ENCODE data around the gene ATAD1. TPM values are rescaled to one million over a fixed set of nuclear protein-coding genes. Genes with fewer than 3 reads are reported as not detected.

The ATAD1 gene
- total and polyA plus RNA-seq, 2 donors (not counting 1 experiment from before 2014, with no cell fraction given): 34.7 to 49.0 TPM

DNA sequence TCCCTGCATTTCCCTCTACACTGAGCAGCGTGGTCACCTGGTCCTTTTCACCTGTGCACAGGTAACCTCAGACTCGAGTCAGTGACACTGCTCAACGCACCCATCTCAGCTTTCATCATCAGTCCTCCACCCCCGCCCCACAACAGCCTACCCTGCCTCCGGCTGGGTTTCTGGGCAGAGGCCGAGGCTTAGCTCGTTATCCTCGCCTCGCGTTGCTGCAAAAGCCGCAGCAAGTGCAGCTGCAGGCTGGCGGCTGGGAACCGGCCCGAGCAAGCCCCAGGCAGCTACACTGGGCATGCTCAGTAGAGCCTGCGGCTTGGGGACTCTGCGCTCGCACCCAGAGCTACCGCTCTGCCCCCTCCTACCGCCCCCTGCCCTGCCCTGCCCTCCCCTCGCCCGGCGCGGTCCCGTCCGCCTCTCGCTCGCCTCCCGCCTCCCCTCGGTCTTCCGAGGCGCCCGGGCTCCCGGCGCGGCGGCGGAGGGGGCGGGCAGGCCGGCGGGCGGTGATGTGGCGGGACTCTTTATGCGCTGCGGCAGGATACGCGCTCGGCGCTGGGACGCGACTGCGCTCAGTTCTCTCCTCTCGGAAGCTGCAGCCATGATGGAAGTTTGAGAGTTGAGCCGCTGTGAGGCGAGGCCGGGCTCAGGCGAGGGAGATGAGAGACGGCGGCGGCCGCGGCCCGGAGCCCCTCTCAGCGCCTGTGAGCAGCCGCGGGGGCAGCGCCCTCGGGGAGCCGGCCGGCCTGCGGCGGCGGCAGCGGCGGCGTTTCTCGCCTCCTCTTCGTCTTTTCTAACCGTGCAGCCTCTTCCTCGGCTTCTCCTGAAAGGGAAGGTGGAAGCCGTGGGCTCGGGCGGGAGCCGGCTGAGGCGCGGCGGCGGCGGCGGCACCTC is 45.3 kb upstream of the ATAD1 start, which contains the start of the genes KLLN and PTEN:
TSS of gene KLLN (minus strand) at position 481 of the 891 bp plus-strand sequence. CDS start 1,046 bp downstream, outside the sequence.
TSS of gene PTEN (plus strand) at position 573 of the 891 bp plus-strand sequence. CDS start 845 bp downstream, outside the sequence.
- DNase-seq (ENCODE audit: low read depth in 2 of 2): peak; percentile 94 to 95
- H3K9me3 ChIP-seq (ENCODE audit: control insufficient read depth, insufficient read depth, low read depth, low read length): no peaks in the 10 kb centered on the region
- peaks cover 3% of the 10 kb centered on the region for H3K4me1 ChIP-seq (ENCODE audit: control insufficient read depth, extremely low read depth, insufficient read depth, low read length)
- H2AFZ ChIP-seq (ENCODE audit: low read length): peak within 1 kb of the TSS; percentile 75
- peak within 1 kb of the TSS; percentile 88 for H3K27ac ChIP-seq (ENCODE audit: insufficient read depth, low read length)
- no peaks in the 10 kb centered on the region for H3K27me3 ChIP-seq (ENCODE audit: control insufficient read depth, insufficient read depth, low read length)
- peaks cover 10% of the 10 kb centered on the region for H4K20me1 ChIP-seq (ENCODE audit: control insufficient read depth, extremely low read depth, insufficient read depth, low read length)
- H3K36me3 ChIP-seq (ENCODE audit: control insufficient read depth, insufficient read depth, low read length): no peaks in the 10 kb centered on the region
- H3K4me3 ChIP-seq (replicated peaks in 1 of 4; ENCODE audit: control extremely low read depth in 1 of 4, insufficient read depth in 1 of 4, low read depth in 3 of 4, low read length in 4 of 4): peak within 1 kb of the TSS; percentile 84 to 98 (median 88)
- peaks cover 52% of the 10 kb centered on the region for H3K79me2 ChIP-seq (ENCODE audit: control insufficient read depth, insufficient read depth, low read length)
- TF ChIP-seq, protein P1, sequence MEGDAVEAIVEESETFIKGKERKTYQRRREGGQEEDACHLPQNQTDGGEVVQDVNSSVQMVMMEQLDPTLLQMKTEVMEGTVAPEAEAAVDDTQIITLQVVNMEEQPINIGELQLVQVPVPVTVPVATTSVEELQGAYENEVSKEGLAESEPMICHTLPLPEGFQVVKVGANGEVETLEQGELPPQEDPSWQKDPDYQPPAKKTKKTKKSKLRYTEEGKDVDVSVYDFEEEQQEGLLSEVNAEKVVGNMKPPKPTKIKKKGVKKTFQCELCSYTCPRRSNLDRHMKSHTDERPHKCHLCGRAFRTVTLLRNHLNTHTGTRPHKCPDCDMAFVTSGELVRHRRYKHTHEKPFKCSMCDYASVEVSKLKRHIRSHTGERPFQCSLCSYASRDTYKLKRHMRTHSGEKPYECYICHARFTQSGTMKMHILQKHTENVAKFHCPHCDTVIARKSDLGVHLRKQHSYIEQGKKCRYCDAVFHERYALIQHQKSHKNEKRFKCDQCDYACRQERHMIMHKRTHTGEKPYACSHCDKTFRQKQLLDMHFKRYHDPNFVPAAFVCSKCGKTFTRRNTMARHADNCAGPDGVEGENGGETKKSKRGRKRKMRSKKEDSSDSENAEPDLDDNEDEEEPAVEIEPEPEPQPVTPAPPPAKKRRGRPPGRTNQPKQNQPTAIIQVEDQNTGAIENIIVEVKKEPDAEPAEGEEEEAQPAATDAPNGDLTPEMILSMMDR (conservative IDR thresholded peaks at IDR 0.05 in 1 of 2, IDR thresholded peaks at IDR 0.05 in 1 of 2; ENCODE audit: low read depth in 1 of 2, low read length in 2 of 2): no peak
- TF ChIP-seq EZH2 (IDR thresholded peaks at IDR 0.05; ENCODE audit: low read length, missing control alignments): no peak
- peak within 1 kb of the TSS; percentile 79 for H3K9ac ChIP-seq (ENCODE audit: insufficient read depth, low read length)
- H3K4me2 ChIP-seq (ENCODE audit: extremely low read depth, insufficient read depth, low read length): peak within 1 kb of the TSS; percentile 99

DNA sequence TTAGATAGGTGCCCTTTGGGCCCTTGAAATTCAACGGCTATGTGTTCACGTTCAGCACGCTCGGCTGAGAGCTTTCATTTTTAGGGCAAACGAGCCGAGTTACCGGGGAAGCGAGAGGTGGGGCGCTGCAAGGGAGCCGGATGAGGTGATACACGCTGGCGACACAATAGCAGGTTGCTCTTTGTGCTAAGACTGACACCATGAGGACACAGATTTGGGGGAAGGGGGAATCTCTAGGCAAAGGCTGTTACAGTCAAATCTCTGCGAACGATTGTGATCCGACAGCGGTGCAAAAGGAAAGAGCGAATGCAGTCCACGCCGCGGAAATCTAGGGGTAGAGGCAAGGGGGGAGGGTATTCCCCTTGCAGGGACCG is 44.6 kb upstream of the ATAD1 start:
- no peaks in the 10 kb centered on the region for H3K36me3 ChIP-seq (ENCODE audit: control insufficient read depth, insufficient read depth, low read length)
- H2AFZ ChIP-seq (ENCODE audit: low read length): peak overlapping the region; percentile 75
- H3K9me3 ChIP-seq (ENCODE audit: control insufficient read depth, insufficient read depth, low read depth, low read length): no peaks in the 10 kb centered on the region
- TF ChIP-seq, protein P1 (conservative IDR thresholded peaks at IDR 0.05 in 1 of 2, IDR thresholded peaks at IDR 0.05 in 1 of 2; ENCODE audit: low read depth in 1 of 2, low read length in 2 of 2): no peak
- TF ChIP-seq EZH2 (IDR thresholded peaks at IDR 0.05; ENCODE audit: low read length, missing control alignments): no peak
- peak overlapping the region; percentile 88 for H3K27ac ChIP-seq (ENCODE audit: insufficient read depth, low read length)
- H3K4me2 ChIP-seq (ENCODE audit: extremely low read depth, insufficient read depth, low read length): peak overlapping the region; percentile 99
- peaks cover 3% of the 10 kb centered on the region for H3K4me1 ChIP-seq (ENCODE audit: control insufficient read depth, extremely low read depth, insufficient read depth, low read length)
- H3K4me3 ChIP-seq (replicated peaks in 1 of 4; ENCODE audit: control extremely low read depth in 1 of 4, insufficient read depth in 1 of 4, low read depth in 3 of 4, low read length in 4 of 4): peak overlapping the region; percentile 80 to 86 (median 84)
- peaks cover 10% of the 10 kb centered on the region for H4K20me1 ChIP-seq (ENCODE audit: control insufficient read depth, extremely low read depth, insufficient read depth, low read length)
- H3K27me3 ChIP-seq (ENCODE audit: control insufficient read depth, insufficient read depth, low read length): no peaks in the 10 kb centered on the region
- peaks cover 46% of the 10 kb centered on the region for H3K79me2 ChIP-seq (ENCODE audit: control insufficient read depth, insufficient read depth, low read length)
- H3K9ac ChIP-seq (ENCODE audit: insufficient read depth, low read length): peak overlapping the region; percentile 79
- no peak for DNase-seq (ENCODE audit: low read depth in 2 of 2)

DNA sequence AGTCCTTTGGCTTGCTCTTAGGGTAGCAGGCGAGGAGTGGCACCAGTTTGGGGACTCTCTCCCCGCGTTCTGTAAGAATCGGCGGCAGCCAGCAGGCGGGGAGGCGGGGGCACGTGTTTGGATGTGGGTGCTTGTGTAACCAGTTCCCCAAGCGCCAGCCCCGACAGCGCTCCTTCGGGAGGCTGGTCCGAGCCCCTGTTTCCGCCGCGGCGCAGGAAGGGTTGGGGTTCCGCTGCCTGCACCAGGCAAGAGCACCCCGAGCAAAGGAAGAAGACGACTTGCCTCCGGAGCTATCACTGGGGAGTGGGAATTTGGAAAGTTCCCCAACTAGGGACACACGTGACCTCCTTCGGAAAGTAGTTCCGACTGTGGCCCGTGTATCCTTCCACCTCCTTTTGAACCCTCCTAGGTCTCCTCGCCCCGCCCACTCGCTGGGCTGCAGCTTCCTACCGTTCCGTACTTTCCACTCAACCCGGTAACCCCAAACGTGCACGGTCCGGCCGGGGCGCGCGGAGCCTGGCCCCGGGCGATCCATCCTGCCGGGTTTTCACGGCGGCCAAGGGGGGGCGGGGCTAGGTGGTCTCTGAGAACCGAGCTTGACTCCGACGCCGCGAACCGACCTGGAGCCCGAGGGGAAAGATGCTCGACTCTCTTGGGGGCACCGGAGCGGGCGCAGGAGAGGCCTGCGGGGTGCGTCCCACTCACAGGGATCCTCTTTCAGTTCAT is 44.1 kb upstream of the ATAD1 start:
- DNase-seq (ENCODE audit: low read depth in 2 of 2): peak; percentile 99
- H2AFZ ChIP-seq (ENCODE audit: low read length): peak overlapping the region; percentile 98
- H3K4me3 ChIP-seq (replicated peaks in 1 of 4; ENCODE audit: control extremely low read depth in 1 of 4, insufficient read depth in 1 of 4, low read depth in 3 of 4, low read length in 4 of 4): peak overlapping the region; percentile 80 to 86 (median 84)
- no peaks in the 10 kb centered on the region for H3K27me3 ChIP-seq (ENCODE audit: control insufficient read depth, insufficient read depth, low read length)
- H3K27ac ChIP-seq (ENCODE audit: insufficient read depth, low read length): peak overlapping the region; percentile 88
- H3K79me2 ChIP-seq (ENCODE audit: control insufficient read depth, insufficient read depth, low read length): peaks cover 40% of the 10 kb centered on the region
- no peaks in the 10 kb centered on the region for H3K9me3 ChIP-seq (ENCODE audit: control insufficient read depth, insufficient read depth, low read depth, low read length)
- peaks cover 3% of the 10 kb centered on the region for H3K4me1 ChIP-seq (ENCODE audit: control insufficient read depth, extremely low read depth, insufficient read depth, low read length)
- H3K4me2 ChIP-seq (ENCODE audit: extremely low read depth, insufficient read depth, low read length): peak overlapping the region; percentile 99
- H4K20me1 ChIP-seq (ENCODE audit: control insufficient read depth, extremely low read depth, insufficient read depth, low read length): peaks cover 6% of the 10 kb centered on the region
- no peak for TF ChIP-seq EZH2 (IDR thresholded peaks at IDR 0.05; ENCODE audit: low read length, missing control alignments)
- TF ChIP-seq, protein P1 (conservative IDR thresholded peaks at IDR 0.05 in 1 of 2, IDR thresholded peaks at IDR 0.05 in 1 of 2; ENCODE audit: low read depth in 1 of 2, low read length in 2 of 2): no peak
- H3K36me3 ChIP-seq (ENCODE audit: control insufficient read depth, insufficient read depth, low read length): no peaks in the 10 kb centered on the region
- H3K9ac ChIP-seq (ENCODE audit: insufficient read depth, low read length): peak overlapping the region; percentile 79

Measured in fibroblast of lung (primary cell).